ENCODE results near the gene JPH4. TPM values are rescaled to one million over a fixed set of nuclear protein-coding genes. Genes with fewer than 3 reads are reported as not detected.

JPH4 gene
- total and polyA plus RNA-seq, 8 donors, result 0.12 to 1.3 (median 0.41) TPM

DNA sequence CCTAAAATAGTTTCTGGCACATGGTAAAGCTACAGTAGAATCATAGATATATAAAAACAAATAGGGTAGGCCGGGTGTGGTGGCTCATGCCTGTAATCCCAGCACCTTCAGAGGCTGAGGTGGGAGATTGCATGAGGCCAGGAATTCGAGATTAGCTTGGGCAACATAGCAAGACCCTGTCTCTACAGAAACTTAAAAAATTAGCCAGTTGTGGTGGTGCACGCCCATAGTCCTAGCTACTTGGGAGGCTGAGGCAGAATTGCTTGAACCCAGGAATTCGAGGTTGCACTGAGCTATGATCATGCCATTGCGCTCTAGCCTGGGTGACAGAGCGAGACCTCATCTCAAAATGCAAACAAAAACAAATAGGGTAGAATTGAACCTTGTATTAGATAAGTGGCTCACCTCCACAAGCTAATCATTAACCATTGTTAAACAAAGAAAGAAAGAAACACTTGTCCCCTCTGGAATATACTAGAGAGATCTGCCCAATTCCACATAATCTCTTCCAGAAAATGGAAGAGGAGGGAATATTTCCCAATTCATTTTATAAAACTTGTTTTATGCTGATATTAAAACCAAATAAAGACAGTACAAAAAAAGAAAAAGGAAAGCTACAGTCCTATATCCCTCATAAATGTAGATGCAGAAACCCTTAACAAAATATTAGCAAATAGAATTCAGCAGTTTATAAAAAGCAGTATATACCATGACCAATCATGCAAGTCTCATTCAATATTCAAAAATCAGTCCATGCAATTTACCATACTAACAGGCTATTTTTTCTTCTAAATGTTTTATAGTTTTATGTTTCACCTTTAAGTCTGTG, 34.9 kb upstream of the JPH4 start:
- WGBS, 2 donors, result 22 to 28% methylated on average over 6 of the region's 6 CpGs
- H3K27ac ChIP-seq, result peak overlapping the region; percentile 38 to 86 (median 70)
- TF ChIP-seq, protein P1, sequence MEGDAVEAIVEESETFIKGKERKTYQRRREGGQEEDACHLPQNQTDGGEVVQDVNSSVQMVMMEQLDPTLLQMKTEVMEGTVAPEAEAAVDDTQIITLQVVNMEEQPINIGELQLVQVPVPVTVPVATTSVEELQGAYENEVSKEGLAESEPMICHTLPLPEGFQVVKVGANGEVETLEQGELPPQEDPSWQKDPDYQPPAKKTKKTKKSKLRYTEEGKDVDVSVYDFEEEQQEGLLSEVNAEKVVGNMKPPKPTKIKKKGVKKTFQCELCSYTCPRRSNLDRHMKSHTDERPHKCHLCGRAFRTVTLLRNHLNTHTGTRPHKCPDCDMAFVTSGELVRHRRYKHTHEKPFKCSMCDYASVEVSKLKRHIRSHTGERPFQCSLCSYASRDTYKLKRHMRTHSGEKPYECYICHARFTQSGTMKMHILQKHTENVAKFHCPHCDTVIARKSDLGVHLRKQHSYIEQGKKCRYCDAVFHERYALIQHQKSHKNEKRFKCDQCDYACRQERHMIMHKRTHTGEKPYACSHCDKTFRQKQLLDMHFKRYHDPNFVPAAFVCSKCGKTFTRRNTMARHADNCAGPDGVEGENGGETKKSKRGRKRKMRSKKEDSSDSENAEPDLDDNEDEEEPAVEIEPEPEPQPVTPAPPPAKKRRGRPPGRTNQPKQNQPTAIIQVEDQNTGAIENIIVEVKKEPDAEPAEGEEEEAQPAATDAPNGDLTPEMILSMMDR (IDR thresholded peaks at IDR 0.05), result no peak
- no peaks in the 10 kb centered on the region for H3K27me3 ChIP-seq
- peaks cover 36 to 54% (median 53%) of the 10 kb centered on the region in 3 donors for H3K4me1 ChIP-seq
- no peak overlapping the region for H3K4me3 ChIP-seq
- intact Hi-C loops (cut with DNase I), result no loop called here
- no peaks in the 10 kb centered on the region for H3K9me3 ChIP-seq
- peak in 1 of 6 donors; percentile 48 for DNase-seq
- ATAC-seq, result peak; percentile 59 to 86 (median 74)
- FAIRE-seq, result peak; percentile 20
- H3K36me3 ChIP-seq, result no peaks in the 10 kb centered on the region

DNA sequence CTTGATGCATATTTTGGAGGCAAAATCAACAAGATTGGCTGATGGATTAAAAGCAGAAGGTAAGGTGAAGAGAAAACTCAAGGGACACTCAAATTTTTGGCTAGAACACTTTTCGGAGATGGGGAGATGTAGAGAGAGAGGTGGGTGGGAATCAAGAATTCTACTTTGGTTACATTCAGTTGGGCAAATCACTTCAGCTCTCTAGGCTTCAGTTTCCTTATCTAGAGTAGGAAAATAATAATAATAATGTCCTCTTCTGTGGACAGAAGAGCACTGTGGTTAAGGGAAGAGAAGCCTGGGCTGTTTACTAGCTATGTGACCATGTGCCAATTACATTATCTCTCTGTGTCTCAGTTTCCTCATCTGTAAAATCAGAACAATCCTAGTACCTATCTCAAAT, 34.2 kb upstream of the JPH4 start:
- Histone ChIP-seq H3K27me3 (no peaks in the 10 kb centered on the region), H3K4me3 (no peak overlapping the region), H3K9me3 (no peaks in the 10 kb centered on the region), H3K4me1 (peaks cover 36 to 58% (median 55%) of the 10 kb centered on the region in 3 donors), H3K36me3 (no peaks in the 10 kb centered on the region), H3K27ac (peak overlapping the region in 3 of 4 donors; percentile 61 to 86 (median 78))
- TF ChIP-seq, protein P1 (IDR thresholded peaks at IDR 0.05), result no peak
- FAIRE-seq (no peak), DNase-seq (no peak), ATAC-seq (no peak)
- intact Hi-C loops (cut with DNase I), result no loop called here
- WGBS, 2 donors, result 83 to 94% methylated on average over 1 of the region's 1 CpG

DNA sequence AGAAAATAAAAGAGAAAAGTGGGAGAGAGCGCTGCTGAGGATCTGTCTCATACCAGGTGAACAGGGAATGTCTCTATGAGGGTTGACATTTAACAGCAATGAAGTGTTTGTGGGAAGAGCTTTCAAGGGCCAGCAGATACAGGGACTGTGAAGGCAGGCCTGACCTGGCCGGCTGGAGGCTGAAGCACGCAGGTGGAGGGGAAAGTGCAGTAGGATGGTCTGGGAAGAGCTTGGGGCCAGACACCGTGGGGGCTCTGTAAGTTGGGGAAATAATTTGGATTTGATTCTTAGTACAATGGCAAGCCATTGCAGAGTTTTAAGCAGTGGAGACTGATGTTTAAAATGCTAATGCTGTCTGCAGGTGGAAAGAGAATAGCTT, 33.8 kb upstream of the JPH4 start:
- no peak for DNase-seq
- H3K27me3 ChIP-seq, result no peaks in the 10 kb centered on the region
- no peak for FAIRE-seq
- H3K36me3 ChIP-seq, result no peaks in the 10 kb centered on the region
- 61 to 62% methylated on average over 4 of the region's 4 CpGs for WGBS, 2 donors
- ATAC-seq, result peak in 1 of 4 donors; percentile 2
- no peaks in the 10 kb centered on the region for H3K9me3 ChIP-seq
- TF ChIP-seq, protein P1 (IDR thresholded peaks at IDR 0.05), result no peak
- peak overlapping the region in 2 of 4 donors; percentile 78 to 86 for H3K27ac ChIP-seq
- intact Hi-C loops (cut with DNase I), result no loop called here
- H3K4me1 ChIP-seq, result peaks cover 36 to 58% (median 57%) of the 10 kb centered on the region in 3 donors
- no peak overlapping the region for H3K4me3 ChIP-seq

DNA sequence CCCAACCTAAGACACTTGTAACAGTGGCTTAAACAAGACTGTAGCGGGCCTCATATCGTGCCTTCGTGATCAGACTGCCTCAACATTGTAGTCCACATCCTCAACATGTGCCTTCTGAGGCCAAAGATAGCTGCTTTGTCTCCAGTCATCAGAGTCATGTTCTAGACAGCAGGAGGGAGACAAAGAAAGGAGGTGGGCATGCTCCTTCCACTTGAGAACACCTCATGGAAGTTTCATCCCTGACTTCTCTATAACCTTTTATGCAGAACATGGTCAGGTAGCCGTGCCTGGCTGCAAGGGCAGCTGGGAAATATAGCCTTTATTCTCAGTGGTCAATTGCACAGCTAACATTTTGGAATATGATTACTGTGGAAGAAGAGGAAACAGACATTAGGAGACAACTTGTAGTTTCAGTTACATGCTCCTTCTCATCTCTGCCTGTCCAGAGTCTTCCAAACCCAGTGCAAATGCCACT, 32.3 kb upstream of the JPH4 start:
- Histone ChIP-seq H3K4me1 (peaks cover 36 to 58% (median 57%) of the 10 kb centered on the region in 3 donors), H3K9me3 (no peaks in the 10 kb centered on the region), H3K27me3 (no peaks in the 10 kb centered on the region), H3K4me3 (no peak overlapping the region), H3K27ac (peak overlapping the region in 2 of 4 donors; percentile 78 to 86), H3K36me3 (no peaks in the 10 kb centered on the region)
- FAIRE-seq, result no peak
- TF ChIP-seq, protein P1 (IDR thresholded peaks at IDR 0.05), result no peak
- no peak for DNase-seq
- intact Hi-C loops (cut with DNase I), result no loop called here
- 52 to 56% methylated on average over 4 of the region's 4 CpGs for WGBS, 2 donors
- ATAC-seq, result no peak

Measured in pancreas (tissue), 10 donors.